SK-N-SH (cell line): ENCODE measurements around the gene SNRPF. TPM values are rescaled to one million over a fixed set of nuclear protein-coding genes. Genes with fewer than 3 reads are reported as not detected.

Experiments used
- CTCF ChIA-PET: fragments of 300-600, 350-600 bp; formaldehyde crosslinking; extraction: SDS; loops from one replicate; lab custom pipeline; 2021; lab: Yijun Ruan, JAX
- POLR2A ChIA-PET: fragments of 350-600 bp; sonication (Branson Sonifier 250); formaldehyde crosslinking; extraction: SDS; loops from one replicate; lab custom pipeline; 2020; ENCODE audit warnings: antibody characterized with exemption, inconsistent platforms; lab: Yijun Ruan, JAX
- DNase-seq: peaks from one replicate; pipeline ENCODE4 v3.0.0; 2012
- H2AFZ ChIP-seq: fragments of 200-600 bp; sonication (generic); 2 replicates; pipeline ENCODE4 v1.8.1; 2016; ENCODE audit warnings: antibody characterized with exemption, mild to moderate bottlenecking, low read depth
- H3F3A ChIP-seq: fragments of 200-600 bp; sonication (generic); replicated peaks from 2 replicates; pipeline ENCODE3; 2016; ENCODE audit warnings: antibody characterized with exemption, mild to moderate bottlenecking; ENCODE audit not compliant: insufficient read depth
- H3K27ac ChIP-seq, 2 experiments: fragments of 200-500 bp in 1 of 2; fragments of 200-600 bp in 1 of 2; sonication (Bioruptor generic) in 1 of 2; sonication (generic), shearing (Covaris generic) in 1 of 2; 2 replicates each; pipeline versions ENCODE4 v1.5.1 to v1.6.1; 2014 to 2016; ENCODE audit warnings: low read depth in 2 of 2, inconsistent platforms in 1 of 2, low read length in 1 of 2, mild to moderate bottlenecking in 1 of 2, mixed read lengths in 1 of 2
- H3K27me3 ChIP-seq: fragments of 200-600 bp; sonication (generic), shearing (Covaris generic); 2 replicates; pipeline ENCODE4 v1.6.1; 2016; ENCODE audit warnings: mixed run types; ENCODE audit not compliant: insufficient read depth
- H3K36me3 ChIP-seq, 2 experiments: fragments of 200-500 bp in 1 of 2; fragments of 200-600 bp in 1 of 2; sonication (Bioruptor generic) in 1 of 2; sonication (generic) in 1 of 2; replicated peaks in 1 of 2; 2 replicates each; pipeline versions ENCODE3 to v1.5.1; 2014 to 2016; ENCODE audit warnings: low read length in 1 of 2, mild to moderate bottlenecking in 1 of 2; ENCODE audit not compliant: insufficient read depth in 2 of 2, control insufficient read depth in 1 of 2
- H3K4me1 ChIP-seq, 2 experiments: fragments of 200-500 bp in 1 of 2; fragments of 200-600 bp in 1 of 2; sonication (Bioruptor generic) in 1 of 2; sonication (generic), shearing (Covaris generic) in 1 of 2; 2 replicates each; pipeline versions ENCODE4 v1.5.1 to v1.6.1; 2014 to 2016; ENCODE audit warnings: low read depth in 1 of 2, low read length in 1 of 2, mixed run types in 1 of 2; ENCODE audit not compliant: insufficient read depth in 2 of 2, control insufficient read depth in 1 of 2
- H3K4me2 ChIP-seq: fragments of 200-600 bp; sonication (generic), shearing (Covaris generic); 2 replicates; pipeline ENCODE4 v1.6.1; 2017; ENCODE audit warnings: mixed run types
- H3K4me3 ChIP-seq, 2 experiments: fragments of 200-500 bp in 1 of 2; fragments of 200-600 bp in 1 of 2; sonication (Bioruptor generic) in 1 of 2; sonication (generic), shearing (Covaris generic) in 1 of 2; 2 replicates each; pipeline versions ENCODE4 v1.5.1 to v1.8.1; 2014 to 2016; ENCODE audit warnings: low read depth in 2 of 2, inconsistent platforms in 1 of 2, low read length in 1 of 2, mild to moderate bottlenecking in 1 of 2, mixed read lengths in 1 of 2, moderate library complexity in 1 of 2
- H3K79me2 ChIP-seq: fragments of 200-600 bp; sonication (generic); 2 replicates; pipeline ENCODE4 v1.8.1; 2017; ENCODE audit warnings: mild to moderate bottlenecking; ENCODE audit not compliant: insufficient read depth
- H3K9ac ChIP-seq: fragments of 200-600 bp; sonication (generic); 2 replicates; pipeline ENCODE4 v1.6.1; 2017; ENCODE audit warnings: mixed run types
- H3K9me2 ChIP-seq: fragments of 200-600 bp; sonication (generic); 2 replicates; pipeline ENCODE4 v1.6.1; 2017; ENCODE audit warnings: mixed run types
- H3K9me3 ChIP-seq: fragments of 200-600 bp; sonication (generic); 2 replicates; pipeline ENCODE4 v1.6.1; 2017; ENCODE audit warnings: mixed run types, mild to moderate bottlenecking, moderate library complexity
- H4K20me1 ChIP-seq: fragments of 200-600 bp; sonication (generic); 2 replicates; pipeline ENCODE4 v1.6.1; 2017; ENCODE audit warnings: mild to moderate bottlenecking, mixed run types; ENCODE audit not compliant: insufficient read depth
- CHD2 ChIP-seq: fragments of 150-350 bp; IDR thresholded peaks from 2 replicates; pipeline ENCODE4 v1.6.1; 2018; ENCODE audit warnings: low read length; ENCODE audit not compliant: partially characterized antibody
- ELF1 ChIP-seq: IDR thresholded peaks from 2 replicates; pipeline ENCODE4 v1.4.0; 2012
- EP300 ChIP-seq, 2 experiments: IDR thresholded peaks; 2 replicates each; pipeline versions ENCODE4 v1.4.0 to v1.6.1; 2012; ENCODE audit warnings: borderline replicate concordance in 1 of 2, low read depth in 1 of 2, low read length in 1 of 2
- EZH2phosphoT487 ChIP-seq: fragments of 200-600 bp; sonication (generic); IDR thresholded peaks from 2 replicates; pipeline ENCODE4 v1.6.1; 2017; ENCODE audit warnings: low read depth, mixed run types, mild to moderate bottlenecking, antibody characterized with exemption, moderate library complexity, borderline replicate concordance
- FOSL2 ChIP-seq: IDR thresholded peaks from 2 replicates; pipeline ENCODE4 v1.4.0; 2012; ENCODE audit warnings: low read depth, mild to moderate bottlenecking, moderate library complexity, borderline replicate concordance
- GABPA ChIP-seq: IDR thresholded peaks from 2 replicates; pipeline ENCODE4 v1.4.0; 2012; ENCODE audit warnings: low read depth, mild to moderate bottlenecking
- IRF3 ChIP-seq: fragments of 150-350 bp; IDR thresholded peaks from 2 replicates; pipeline ENCODE4 v1.6.1; 2016; ENCODE audit warnings: mild to moderate bottlenecking, low read depth, low read length
- MEF2A ChIP-seq: IDR thresholded peaks from 2 replicates; pipeline ENCODE4 v1.4.0; 2012; ENCODE audit warnings: low read depth, borderline replicate concordance
- NFIC ChIP-seq: IDR thresholded peaks from 2 replicates; pipeline ENCODE4 v1.4.0; 2012; ENCODE audit warnings: borderline replicate concordance
- RCOR1 ChIP-seq: fragments of 150-350 bp; IDR thresholded peaks from 2 replicates; pipeline ENCODE4 v1.6.1; 2017; ENCODE audit warnings: antibody characterized with exemption, low read length
- RFX5 ChIP-seq: IDR thresholded peaks from 2 replicates; pipeline ENCODE4 v1.6.1; 2012; ENCODE audit warnings: mild to moderate bottlenecking, improper control_type of control experiment, low read length
- SMC3 ChIP-seq: IDR thresholded peaks from 2 replicates; pipeline ENCODE4 v1.6.1; 2012; ENCODE audit warnings: low read depth, low read length, improper control_type of control experiment
- TAF1 ChIP-seq: IDR thresholded peaks from 2 replicates; pipeline ENCODE4 v1.6.1; 2012; ENCODE audit warnings: low read depth, mild to moderate bottlenecking, low read length, moderate library complexity, borderline replicate concordance
- TCF12 ChIP-seq: IDR thresholded peaks from 2 replicates; pipeline ENCODE4 v1.4.0; 2012
- TEAD4 ChIP-seq: IDR thresholded peaks from 2 replicates; pipeline ENCODE4 v1.4.0; 2012; ENCODE audit warnings: mild to moderate bottlenecking, borderline replicate concordance; ENCODE audit not compliant: insufficient read depth
- USF2 ChIP-seq: fragments of 150-350 bp; IDR thresholded peaks from 2 replicates; pipeline ENCODE4 v1.6.1; 2017; ENCODE audit warnings: antibody characterized with exemption, low read length, low read depth, borderline replicate concordance
- WGBS: methylation state at CpG from one replicate; pipeline ENCODE4 v1.1.6; 2017; ENCODE audit warnings: low lambda C conversion rate; 5-methylcytosine and 5-hydroxymethylcytosine counted together
- polyA plus RNA-seq, 3 experiments: library from polyadenylated mRNA; depleted of rRNA; stranded (reverse); fragments of >200 nt; gene quantifications; 2 replicates each; pipeline ENCODE4 v1.2.3, GENCODE V29; 2012
- TF ChIP-seq, protein P1 (sequence below): IDR thresholded peaks from 2 replicates; pipeline ENCODE4 v1.6.1; 2012; ENCODE audit warnings: mild to moderate bottlenecking, low read depth, low read length, moderate library complexity
- TF ChIP-seq, protein P2 (sequence below): IDR thresholded peaks from 2 replicates; pipeline ENCODE4; 2012
- TF ChIP-seq, protein P3 (sequence below): IDR thresholded peaks from 2 replicates; pipeline ENCODE4 v1.4.0; 2012; ENCODE audit warnings: low read depth, borderline replicate concordance
- TF ChIP-seq, protein P4 (sequence below): fragments of 200-600 bp; sonication (generic); IDR thresholded peaks from 2 replicates; pipeline ENCODE4 v1.6.1; 2017; ENCODE audit warnings: antibody characterized with exemption, mild to moderate bottlenecking, moderate library complexity

SNRPF gene
- polyA plus RNA-seq, 1 of the 3 experiments (the other 2 are of a cell fraction): 62.5 TPM

DNA sequence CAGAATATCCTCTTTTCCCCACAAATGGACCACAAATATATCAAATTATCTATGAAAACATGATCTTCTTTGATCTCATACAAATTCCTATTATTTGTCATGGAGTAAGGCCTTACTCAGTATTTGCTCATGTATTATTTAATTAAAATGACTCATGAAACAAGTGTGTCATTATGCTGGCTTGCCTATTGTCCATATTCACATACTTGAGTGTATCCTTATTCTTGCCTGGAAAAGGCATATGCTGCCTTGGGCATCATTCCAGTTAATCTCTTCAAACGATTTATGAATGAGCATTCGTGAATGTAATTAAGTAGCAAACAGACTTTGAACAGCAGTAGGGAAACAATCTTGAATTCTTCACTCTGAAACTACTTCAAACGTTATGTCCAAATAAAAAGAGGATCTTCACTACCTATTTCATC, 22.6 kb upstream of the SNRPF start (continued):
- TF ChIP-seq CHD2: no peak
- peak; percentile 60; the same call in 1 of the 2 replicates for TF ChIP-seq EZH2phosphoT487
- TF ChIP-seq TEAD4: peak; percentile 84
- peak; percentile 16; the same call in 1 of the 2 replicates for TF ChIP-seq MEF2A

GRCh38 chr12:95836630-95837239, 22.0 kb upstream of the SNRPF start:
- WGBS: 0% methylated on average over 1 of the region's 1 CpG
- Histone ChIP-seq H3K4me1 (peaks cover 16 to 20% of the 10 kb centered on the region in 2 experiments; a peak in 3 of 4 replicates), H3K79me2 (no peaks in the 10 kb centered on the region), H3K9me3 (no peaks in the 10 kb centered on the region), H3K27ac (peak overlapping the region; percentile 54 to 84), H3K27me3 (peaks cover 10% of the 10 kb centered on the region), H3K9me2 (no peaks in the 10 kb centered on the region), H3K4me2 (peak overlapping the region; percentile 56), H2AFZ (peak overlapping the region; percentile 59; the same call in 1 of the 2 replicates), H3F3A (peaks cover 22% of the 10 kb centered on the region), H3K36me3 (no peaks in the 10 kb centered on the region), H4K20me1 (peaks cover 15% of the 10 kb centered on the region), H3K4me3 (peak overlapping the region in 1 of 2 experiments; percentile 30; a peak in 2 of 4 replicates), H3K9ac (no peak overlapping the region)
- no peak for TF ChIP-seq TAF1
- no peak for TF ChIP-seq CHD2
- TF ChIP-seq TEAD4: no peak
- TF ChIP-seq MEF2A: no peak
- TF ChIP-seq RFX5: no peak
- TF ChIP-seq, protein P1, sequence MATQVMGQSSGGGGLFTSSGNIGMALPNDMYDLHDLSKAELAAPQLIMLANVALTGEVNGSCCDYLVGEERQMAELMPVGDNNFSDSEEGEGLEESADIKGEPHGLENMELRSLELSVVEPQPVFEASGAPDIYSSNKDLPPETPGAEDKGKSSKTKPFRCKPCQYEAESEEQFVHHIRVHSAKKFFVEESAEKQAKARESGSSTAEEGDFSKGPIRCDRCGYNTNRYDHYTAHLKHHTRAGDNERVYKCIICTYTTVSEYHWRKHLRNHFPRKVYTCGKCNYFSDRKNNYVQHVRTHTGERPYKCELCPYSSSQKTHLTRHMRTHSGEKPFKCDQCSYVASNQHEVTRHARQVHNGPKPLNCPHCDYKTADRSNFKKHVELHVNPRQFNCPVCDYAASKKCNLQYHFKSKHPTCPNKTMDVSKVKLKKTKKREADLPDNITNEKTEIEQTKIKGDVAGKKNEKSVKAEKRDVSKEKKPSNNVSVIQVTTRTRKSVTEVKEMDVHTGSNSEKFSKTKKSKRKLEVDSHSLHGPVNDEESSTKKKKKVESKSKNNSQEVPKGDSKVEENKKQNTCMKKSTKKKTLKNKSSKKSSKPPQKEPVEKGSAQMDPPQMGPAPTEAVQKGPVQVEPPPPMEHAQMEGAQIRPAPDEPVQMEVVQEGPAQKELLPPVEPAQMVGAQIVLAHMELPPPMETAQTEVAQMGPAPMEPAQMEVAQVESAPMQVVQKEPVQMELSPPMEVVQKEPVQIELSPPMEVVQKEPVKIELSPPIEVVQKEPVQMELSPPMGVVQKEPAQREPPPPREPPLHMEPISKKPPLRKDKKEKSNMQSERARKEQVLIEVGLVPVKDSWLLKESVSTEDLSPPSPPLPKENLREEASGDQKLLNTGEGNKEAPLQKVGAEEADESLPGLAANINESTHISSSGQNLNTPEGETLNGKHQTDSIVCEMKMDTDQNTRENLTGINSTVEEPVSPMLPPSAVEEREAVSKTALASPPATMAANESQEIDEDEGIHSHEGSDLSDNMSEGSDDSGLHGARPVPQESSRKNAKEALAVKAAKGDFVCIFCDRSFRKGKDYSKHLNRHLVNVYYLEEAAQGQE: no peak
- TF ChIP-seq TCF12: no peak
- TF ChIP-seq, protein P2, sequence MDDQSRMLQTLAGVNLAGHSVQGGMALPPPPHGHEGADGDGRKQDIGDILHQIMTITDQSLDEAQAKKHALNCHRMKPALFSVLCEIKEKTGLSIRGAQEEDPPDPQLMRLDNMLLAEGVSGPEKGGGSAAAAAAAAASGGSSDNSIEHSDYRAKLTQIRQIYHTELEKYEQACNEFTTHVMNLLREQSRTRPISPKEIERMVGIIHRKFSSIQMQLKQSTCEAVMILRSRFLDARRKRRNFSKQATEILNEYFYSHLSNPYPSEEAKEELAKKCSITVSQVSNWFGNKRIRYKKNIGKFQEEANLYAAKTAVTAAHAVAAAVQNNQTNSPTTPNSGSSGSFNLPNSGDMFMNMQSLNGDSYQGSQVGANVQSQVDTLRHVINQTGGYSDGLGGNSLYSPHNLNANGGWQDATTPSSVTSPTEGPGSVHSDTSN: no peak
- TF ChIP-seq USF2: no peak
- TF ChIP-seq, protein P3, sequence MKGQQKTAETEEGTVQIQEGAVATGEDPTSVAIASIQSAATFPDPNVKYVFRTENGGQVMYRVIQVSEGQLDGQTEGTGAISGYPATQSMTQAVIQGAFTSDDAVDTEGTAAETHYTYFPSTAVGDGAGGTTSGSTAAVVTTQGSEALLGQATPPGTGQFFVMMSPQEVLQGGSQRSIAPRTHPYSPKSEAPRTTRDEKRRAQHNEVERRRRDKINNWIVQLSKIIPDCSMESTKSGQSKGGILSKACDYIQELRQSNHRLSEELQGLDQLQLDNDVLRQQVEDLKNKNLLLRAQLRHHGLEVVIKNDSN: no peak
- TF ChIP-seq NFIC: no peak
- TF ChIP-seq GABPA: no peak
- TF ChIP-seq RCOR1: no peak
- no peak for TF ChIP-seq ELF1
- no peak for TF ChIP-seq EP300 (IDR thresholded peaks at IDR 0.05; ENCODE audit: borderline replicate concordance in 1 of 2, low read depth in 1 of 2, low read length in 1 of 2)
- TF ChIP-seq IRF3: no peak
- TF ChIP-seq FOSL2: no peak
- no peak for TF ChIP-seq SMC3
- TF ChIP-seq, protein P4, sequence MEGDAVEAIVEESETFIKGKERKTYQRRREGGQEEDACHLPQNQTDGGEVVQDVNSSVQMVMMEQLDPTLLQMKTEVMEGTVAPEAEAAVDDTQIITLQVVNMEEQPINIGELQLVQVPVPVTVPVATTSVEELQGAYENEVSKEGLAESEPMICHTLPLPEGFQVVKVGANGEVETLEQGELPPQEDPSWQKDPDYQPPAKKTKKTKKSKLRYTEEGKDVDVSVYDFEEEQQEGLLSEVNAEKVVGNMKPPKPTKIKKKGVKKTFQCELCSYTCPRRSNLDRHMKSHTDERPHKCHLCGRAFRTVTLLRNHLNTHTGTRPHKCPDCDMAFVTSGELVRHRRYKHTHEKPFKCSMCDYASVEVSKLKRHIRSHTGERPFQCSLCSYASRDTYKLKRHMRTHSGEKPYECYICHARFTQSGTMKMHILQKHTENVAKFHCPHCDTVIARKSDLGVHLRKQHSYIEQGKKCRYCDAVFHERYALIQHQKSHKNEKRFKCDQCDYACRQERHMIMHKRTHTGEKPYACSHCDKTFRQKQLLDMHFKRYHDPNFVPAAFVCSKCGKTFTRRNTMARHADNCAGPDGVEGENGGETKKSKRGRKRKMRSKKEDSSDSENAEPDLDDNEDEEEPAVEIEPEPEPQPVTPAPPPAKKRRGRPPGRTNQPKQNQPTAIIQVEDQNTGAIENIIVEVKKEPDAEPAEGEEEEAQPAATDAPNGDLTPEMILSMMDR: no peak
- DNase-seq: no peak
- CTCF ChIA-PET: no interaction called here
- POLR2A ChIA-PET: no interaction called here
